DOHH2 (cell line): Measurements from ENCODE around the gene SLC29A4.
"Not testable (repeated sequence)": the region's sequence is repeated elsewhere in the genome, so short reads cannot be mapped to it uniquely, and the experiment has no call there.

Source experiments
- H3F3A ChIP-seq: fragments of 200-600 bp; sonication (generic), shearing (Covaris generic); 2 replicates; pipeline ENCODE4 v1.6.0; 2016; ENCODE audit warnings: antibody characterized with exemption, mild to moderate bottlenecking; ENCODE audit not compliant: control insufficient read depth, insufficient read depth
- H3K27ac ChIP-seq: fragments of 200-600 bp; sonication (generic); 2 replicates; pipeline ENCODE4 v1.5.1; 2014; ENCODE audit warnings: low read depth, mild to moderate bottlenecking, low read length, moderate library complexity
- H3K27me3 ChIP-seq: fragments of 200-600 bp; sonication (generic); 2 replicates; pipeline ENCODE4 v1.6.1; 2014; ENCODE audit warnings: mild to moderate bottlenecking, low read length, mixed read lengths; ENCODE audit not compliant: control insufficient read depth
- H3K36me3 ChIP-seq: fragments of 200-600 bp; sonication (generic); 2 replicates; pipeline ENCODE4 v1.6.1; 2014; ENCODE audit warnings: mild to moderate bottlenecking, low read length, moderate library complexity, mixed read lengths; ENCODE audit not compliant: control insufficient read depth
- H3K4me1 ChIP-seq: fragments of 200-600 bp; sonication (generic); 2 replicates; pipeline ENCODE4 v1.6.1; 2014; ENCODE audit warnings: mild to moderate bottlenecking, low read length, mixed read lengths; ENCODE audit not compliant: control insufficient read depth
- H3K4me2 ChIP-seq: fragments of 200-600 bp; sonication (generic); 2 replicates; pipeline ENCODE4 v1.6.0; 2014; ENCODE audit warnings: mild to moderate bottlenecking, low read length, moderate library complexity
- H3K4me3 ChIP-seq: fragments of 200-600 bp; sonication (generic); 2 replicates; pipeline ENCODE4 v1.5.1; 2014; ENCODE audit warnings: mild to moderate bottlenecking, low read length, mixed read lengths
- H3K79me2 ChIP-seq: fragments of 200-600 bp; sonication (generic); 2 replicates; pipeline ENCODE4 v1.6.1; 2014; ENCODE audit warnings: mild to moderate bottlenecking, low read length, mixed read lengths; ENCODE audit not compliant: control insufficient read depth
- H3K9me2 ChIP-seq: fragments of 200-600 bp; sonication (generic); replicated peaks from 2 replicates; pipeline ENCODE4 v1.6.1; 2014; ENCODE audit warnings: mild to moderate bottlenecking, low read length, mixed read lengths; ENCODE audit not compliant: control insufficient read depth
- H3K9me3 ChIP-seq: fragments of 200-600 bp; sonication (generic); 2 replicates; pipeline ENCODE4 v1.6.1; 2014; ENCODE audit warnings: antibody characterized with exemption, low read length, mixed read lengths; ENCODE audit not compliant: control insufficient read depth, insufficient read depth
- H4K20me1 ChIP-seq: fragments of 200-600 bp; sonication (generic); 2 replicates; pipeline ENCODE4 v1.6.0; 2014; ENCODE audit warnings: low read depth, mild to moderate bottlenecking, antibody characterized with exemption, low read length, moderate library complexity; ENCODE audit not compliant: control insufficient read depth, insufficient read depth
- CTCF ChIP-seq: fragments of 200-600 bp; sonication (generic); IDR thresholded peaks from one replicate; pipeline ENCODE4 v1.5.1; 2014; ENCODE audit warnings: antibody characterized with exemption, mild to moderate bottlenecking, low read depth, low read length; ENCODE audit not compliant: poor library complexity, severe bottlenecking
- EZH2phosphoT487 ChIP-seq: fragments of 200-600 bp; sonication (generic); IDR thresholded peaks from 2 replicates; pipeline ENCODE4 v1.6.1; 2017; ENCODE audit warnings: borderline replicate concordance, mild to moderate bottlenecking, antibody characterized with exemption, low read length, moderate library complexity, mixed read lengths

Gene SLC29A4

GRCh38 chr7:5307221-5308142 lies 24.7 kb downstream of the SLC29A4 start:
- not testable (repeated sequence) for H3K27ac ChIP-seq, H3K79me2 ChIP-seq, H3K27me3 ChIP-seq, H4K20me1 ChIP-seq, H3K4me2 ChIP-seq, H3K9me2 ChIP-seq, H3K4me1 ChIP-seq, H3K4me3 ChIP-seq, H3K36me3 ChIP-seq, H3F3A ChIP-seq, H3K9me3 ChIP-seq

GRCh38 chr7:5309146-5309545 lies 26.4 kb downstream of the SLC29A4 start:
- Histone ChIP-seq H3F3A (no peaks in the 10 kb centered on the region), H3K9me3 (no peaks in the 10 kb centered on the region), H3K4me1 (no peaks in the 10 kb centered on the region), H3K79me2 (no peaks in the 10 kb centered on the region), H3K36me3 (peaks cover 6% of the 10 kb centered on the region; the same call in 1 of the 2 replicates), H3K4me2 (no peak overlapping the region), H3K27me3 (no peaks in the 10 kb centered on the region), H3K4me3 (no peak overlapping the region), H3K27ac (no peak overlapping the region), H4K20me1 (no peaks in the 10 kb centered on the region), H3K9me2 (no peaks in the 10 kb centered on the region)
- TF ChIP-seq EZH2phosphoT487, result no peak
- TF ChIP-seq CTCF, result no peak

GRCh38 chr7:5310822-5311405 lies 28.2 kb downstream of the SLC29A4 start:
- Histone ChIP-seq H3K79me2 (no peaks in the 10 kb centered on the region), H3K9me3 (no peaks in the 10 kb centered on the region), H3K9me2 (no peaks in the 10 kb centered on the region), H3F3A (no peaks in the 10 kb centered on the region), H4K20me1 (no peaks in the 10 kb centered on the region), H3K27me3 (no peaks in the 10 kb centered on the region), H3K4me3 (no peak overlapping the region), H3K36me3 (peaks cover 6% of the 10 kb centered on the region; the same call in 1 of the 2 replicates), H3K27ac (no peak overlapping the region), H3K4me2 (no peak overlapping the region), H3K4me1 (no peaks in the 10 kb centered on the region)
- no peak for TF ChIP-seq CTCF

- not testable (repeated sequence) for H3K4me2 ChIP-seq, H3K4me1 ChIP-seq, H3K4me3 ChIP-seq, H3F3A ChIP-seq, H3K9me3 ChIP-seq, H3K27me3 ChIP-seq, H4K20me1 ChIP-seq, H3K79me2 ChIP-seq, H3K36me3 ChIP-seq, H3K27ac ChIP-seq, H3K9me2 ChIP-seq
These were observed 29.7 kb downstream of the SLC29A4 start for GRCh38 chr7:5312276-5313070.

GRCh38 chr7:5313076-5313885 lies 30.5 kb downstream of the SLC29A4 start:
- H3K4me2 ChIP-seq, H3K36me3 ChIP-seq, H3F3A ChIP-seq, H4K20me1 ChIP-seq, H3K27ac ChIP-seq, H3K4me1 ChIP-seq, H3K4me3 ChIP-seq, H3K27me3 ChIP-seq, H3K9me2 ChIP-seq, H3K9me3 ChIP-seq, H3K79me2 ChIP-seq: not testable (repeated sequence)
